CD14-positive monocyte (primary cell): Measurements from ENCODE around the gene PDLIM4. TPM values are rescaled to one million over a fixed set of nuclear protein-coding genes. Genes with fewer than 3 reads are reported as not detected.

ENCODE experiments used
- DNase-seq, 3 donors: peaks; one replicate each; pipeline ENCODE4 v3.0.0-alpha.2; 2011 to 2022
- H2AFZ ChIP-seq: 2 replicates; pipeline ENCODE4 v1.6.0; 2012; ENCODE audit warnings: mild to moderate bottlenecking, low read depth, low read length, inconsistent platforms; ENCODE audit not compliant: insufficient read depth, poor library complexity, severe bottlenecking
- H3K27ac ChIP-seq, 2 donors: 1 replicate in 1 of 2; 2 replicates in 1 of 2; pipeline ENCODE4 v1.5.1; 2012 to 2013; ENCODE audit warnings: low read length in 2 of 2, control low read depth in 1 of 2, inconsistent platforms in 1 of 2, low read depth in 1 of 2, mild to moderate bottlenecking in 1 of 2
- H3K27me3 ChIP-seq, 2 donors: one replicate each; pipeline versions ENCODE4 v1.6.0 to v1.6.1; 2011 to 2013; ENCODE audit warnings: low read length in 2 of 2; ENCODE audit not compliant: control insufficient read depth in 2 of 2, insufficient read depth in 2 of 2
- H3K36me3 ChIP-seq, 2 donors: replicated peaks in 1 of 2; 1 replicate in 1 of 2; 2 replicates in 1 of 2; pipeline versions ENCODE4 v1.5.1 to v1.6.1; 2012 to 2013; ENCODE audit warnings: low read length in 2 of 2, control low read depth in 1 of 2, inconsistent platforms in 1 of 2, mild to moderate bottlenecking in 1 of 2; ENCODE audit not compliant: insufficient read depth in 2 of 2, control insufficient read depth in 1 of 2
- H3K4me1 ChIP-seq, 2 donors: 1 replicate in 1 of 2; 2 replicates in 1 of 2; pipeline versions ENCODE4 v1.5.1 to v1.6.1; 2012 to 2013; ENCODE audit warnings: low read length in 2 of 2, control low read depth in 1 of 2, inconsistent platforms in 1 of 2, mild to moderate bottlenecking in 1 of 2, moderate library complexity in 1 of 2; ENCODE audit not compliant: insufficient read depth in 2 of 2, control insufficient read depth in 1 of 2
- H3K4me2 ChIP-seq: replicated peaks from 2 replicates; pipeline ENCODE3; 2012; ENCODE audit warnings: low read length, moderate library complexity, mild to moderate bottlenecking; ENCODE audit not compliant: poor library complexity, severe bottlenecking; ENCODE audit errors: extremely low read depth
- H3K4me3 ChIP-seq, 3 experiments: fragments of 200-600 bp in 1 of 3; sonication (generic) in 1 of 3; replicated peaks in 1 of 3; 1 replicate in 2 of 3; 2 replicates in 1 of 3; pipeline ENCODE4 v1.5.1; 2011 to 2013; ENCODE audit warnings: low read length in 3 of 3, mild to moderate bottlenecking in 3 of 3, control low read depth in 2 of 3, low read depth in 2 of 3, inconsistent platforms in 1 of 3, moderate library complexity in 1 of 3
- H3K79me2 ChIP-seq: 2 replicates; pipeline ENCODE4 v1.6.0; 2012; ENCODE audit warnings: mild to moderate bottlenecking, control low read depth, inconsistent platforms, low read length, moderate library complexity; ENCODE audit not compliant: insufficient read depth
- H3K9ac ChIP-seq: 2 replicates; pipeline ENCODE4 v1.6.0; 2017; ENCODE audit warnings: low read length, mild to moderate bottlenecking; ENCODE audit not compliant: insufficient read depth, poor library complexity, severe bottlenecking
- H3K9me3 ChIP-seq, 2 donors: replicated peaks in 1 of 2; 1 replicate in 1 of 2; 2 replicates in 1 of 2; pipeline versions ENCODE4 v1.5.1 to v1.6.1; 2012 to 2013; ENCODE audit warnings: low read length in 2 of 2, control low read depth in 1 of 2; ENCODE audit not compliant: control insufficient read depth in 1 of 2, insufficient read depth in 1 of 2
- H4K20me1 ChIP-seq: 2 replicates; pipeline ENCODE4 v1.6.0; 2012; ENCODE audit warnings: mild to moderate bottlenecking, low read length, control low read depth, moderate library complexity; ENCODE audit not compliant: insufficient read depth
- H3K27ac Mint-ChIP-seq, 7 donors: one replicate each; pipeline ENCODE4 v1.8.0; 2020; ENCODE audit warnings: mild to moderate bottlenecking in 7 of 7, mixed read lengths in 7 of 7, moderate library complexity in 6 of 7, inconsistent platforms in 2 of 7
- H3K27me3 Mint-ChIP-seq, 3 donors: one replicate each; pipeline ENCODE4 v1.8.0; 2021 to 2022; ENCODE audit warnings: low read depth in 3 of 3, mild to moderate bottlenecking in 3 of 3, mixed read lengths in 3 of 3, moderate library complexity in 3 of 3, inconsistent platforms in 1 of 3
- H3K36me3 Mint-ChIP-seq, 2 donors: one replicate each; pipeline ENCODE4 v1.8.0; 2020; ENCODE audit warnings: mixed read lengths in 2 of 2, inconsistent platforms in 1 of 2, mild to moderate bottlenecking in 1 of 2
- H3K4me1 Mint-ChIP-seq: one replicate; pipeline ENCODE4 v1.8.0; 2020; ENCODE audit warnings: mild to moderate bottlenecking, mixed read lengths
- H3K4me3 Mint-ChIP-seq, 2 donors: one replicate each; pipeline ENCODE4 v1.8.0; 2020; ENCODE audit warnings: mild to moderate bottlenecking in 2 of 2, mixed read lengths in 2 of 2, moderate library complexity in 1 of 2
- H3K9me3 Mint-ChIP-seq, 7 donors: one replicate each; pipeline ENCODE4 v1.8.0; 2020 to 2022; ENCODE audit warnings: mixed read lengths in 7 of 7, mild to moderate bottlenecking in 6 of 7, moderate library complexity in 6 of 7, inconsistent platforms in 2 of 7
- CTCF ChIP-seq: fragments of 200-600 bp; IDR thresholded peaks from one replicate; pipeline ENCODE4 v1.8.0; 2022; ENCODE audit warnings: antibody characterized with exemption, mild to moderate bottlenecking
- WGBS: methylation state at CpG from one replicate; pipeline ENCODE4 v1.1.5; 2013; ENCODE audit warnings: missing lambda C conversion rate; ENCODE audit not compliant: insufficient coverage; 5-methylcytosine and 5-hydroxymethylcytosine counted together
- intact Hi-C, 2 donors: fragments of 100-400 bp; cut with micrococcal nuclease; formaldehyde crosslinking; loops; one replicate each; pipeline versions ENCODE4 v1.15.0 to v1.15.1; 2023
- polyA plus RNA-seq, 3 donors: library from polyadenylated mRNA; depleted of rRNA in 1 of 3; unstranded in 2 of 3; stranded (reverse) in 1 of 3; fragments of 300-500 nt in 2 of 3; fragments of >200 nt in 1 of 3; fragmentation: Illumina TruSeq in 2 of 3; gene quantifications; 1 replicate in 2 of 3; 2 replicates in 1 of 3; pipeline ENCODE4 v1.2.3, GENCODE V29; 2012 to 2021

PDLIM4 gene
- polyA plus RNA-seq, 3 donors, result not detected

DNA sequence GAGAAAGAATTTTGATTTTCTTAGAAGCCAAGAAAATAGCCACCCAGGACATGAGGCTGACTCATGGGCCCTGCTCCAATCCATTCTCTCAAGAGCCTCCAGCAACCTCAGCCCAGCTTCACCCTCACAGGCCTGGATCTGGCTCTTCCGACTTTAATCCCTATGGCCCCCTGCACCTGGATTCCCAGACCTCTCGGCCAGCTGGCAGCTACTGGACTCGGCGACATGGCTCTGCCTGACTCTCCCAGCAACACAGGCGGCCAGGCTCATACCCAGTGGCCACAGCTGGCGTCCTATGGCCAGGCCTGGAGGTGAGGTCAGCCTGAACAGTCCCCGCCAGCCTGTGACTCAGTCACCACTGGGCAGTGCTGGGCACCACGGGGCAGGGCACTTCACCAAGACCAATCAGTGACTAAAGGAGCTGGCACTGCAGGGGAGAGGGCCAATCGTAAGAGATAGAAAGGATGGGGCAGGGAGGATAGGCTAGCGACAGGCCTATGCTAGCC lies 6.2 kb upstream of the PDLIM4 start:
- no peak overlapping the region for H3K9ac ChIP-seq
- intact Hi-C loops, result loop anchor here in 1 of 2 donors (10.0 kb wide), 1 partner anchor 454 kb away; no protein-coding TSS in a partner anchor
- peaks cover 0 to 10% of the 10 kb centered on the region in 2 donors for H3K27me3 ChIP-seq
- no peak overlapping the region for H3K27ac Mint-ChIP-seq
- no peaks in the 10 kb centered on the region for H3K4me1 Mint-ChIP-seq
- WGBS, result 88% methylated on average over 8 of the region's 10 CpGs
- H3K4me3 Mint-ChIP-seq, result no peak overlapping the region
- H3K27ac ChIP-seq, result no peak overlapping the region
- H3K9me3 Mint-ChIP-seq, result peaks cover 2 to 15% (median 4%) of the 10 kb centered on the region in 7 donors
- H2AFZ ChIP-seq, result no peak overlapping the region
- H3K27me3 Mint-ChIP-seq, result peaks cover 6 to 17% (median 14%) of the 10 kb centered on the region in 3 donors
- no peaks in the 10 kb centered on the region for H3K79me2 ChIP-seq
- no peak for TF ChIP-seq CTCF
- no peaks in the 10 kb centered on the region for H3K36me3 ChIP-seq
- H3K9me3 ChIP-seq, result no peaks in the 10 kb centered on the region
- H3K36me3 Mint-ChIP-seq, result no peaks in the 10 kb centered on the region
- H3K4me3 ChIP-seq, result no peak overlapping the region
- no peaks in the 10 kb centered on the region for H3K4me1 ChIP-seq
- no peak overlapping the region for H3K4me2 ChIP-seq
- no peaks in the 10 kb centered on the region for H4K20me1 ChIP-seq
- DNase-seq, result no peak

- intact Hi-C loops, result loop anchor here in 1 of 2 donors (10.0 kb wide), 1 partner anchor 452 kb away; no protein-coding TSS in a partner anchor
- peaks cover 0 to 6% (median 1%) of the 10 kb centered on the region in 7 donors for H3K9me3 Mint-ChIP-seq
- TF ChIP-seq CTCF, result no peak
- no peak overlapping the region for H3K4me3 Mint-ChIP-seq
- Histone ChIP-seq H3K79me2 (no peaks in the 10 kb centered on the region), H3K4me3 (no peak overlapping the region), H3K27ac (no peak overlapping the region), H3K4me1 (peaks cover 5 to 8% of the 10 kb centered on the region in 2 donors), H3K36me3 (no peaks in the 10 kb centered on the region), H2AFZ (no peak overlapping the region), H3K9me3 (peaks cover 0 to 7% of the 10 kb centered on the region in 2 donors), H3K9ac (no peak overlapping the region), H3K27me3 (peaks cover 10 to 26% of the 10 kb centered on the region in 2 donors), H3K4me2 (no peak overlapping the region), H4K20me1 (no peaks in the 10 kb centered on the region)
- peaks cover 2% of the 10 kb centered on the region for H3K4me1 Mint-ChIP-seq
- DNase-seq, result no peak
- H3K27me3 Mint-ChIP-seq, result peaks cover 17 to 31% (median 26%) of the 10 kb centered on the region in 3 donors
- no peak overlapping the region for H3K27ac Mint-ChIP-seq
- peaks cover 0 to 2% of the 10 kb centered on the region in 2 donors for H3K36me3 Mint-ChIP-seq
- WGBS, result 17% methylated on average over 1 of the region's 4 CpGs
Measured at GRCh38 chr5:132253008-132253441, 4.5 kb upstream of the PDLIM4 start.
